PC-9 (cell line): ENCODE data around the gene RBBP8.

Experiments
- CTCF ChIP-seq: fragments of 200-600 bp; sonication (generic); conservative IDR thresholded peaks from 2 replicates; pipeline ENCODE4 v1.6.1; 2017; ENCODE audit warnings: mixed run types, antibody characterized with exemption, mild to moderate bottlenecking, moderate library complexity
- EZH2 ChIP-seq: fragments of 200-600 bp; sonication (generic); IDR thresholded peaks from 2 replicates; pipeline ENCODE4 v1.8.0; 2017; ENCODE audit warnings: antibody characterized with exemption, low read depth

- TF ChIP-seq EZH2, result no peak
- TF ChIP-seq CTCF, result no peak
These were observed 4.8 kb upstream of the RBBP8 start for GRCh38 chr18:22928339-22928738.
